HepG2 (cell line): ENCODE data around the gene GATB. TPM values are rescaled to one million over a fixed set of nuclear protein-coding genes. Genes with fewer than 3 reads are reported as not detected.
"Not testable (repeated sequence)": the region's sequence is repeated elsewhere in the genome, so short reads cannot be mapped to it uniquely, and the experiment has no call there.

Experiments
- ATAC-seq: fragments of 200-7000 bp; cut with Tn5 transposase; 3 replicates; pipeline ENCODE4 v1.9.1; 2020; ENCODE audit warnings: mild to moderate bottlenecking, moderate library complexity
- BruUV-seq: library from RNA; stranded (reverse); fragments of 400-500 nt; replicated peaks from 2 replicates; lab custom pipeline; 2021; lab: Mats Ljungman, UMichigan
- CTCF ChIA-PET: fragments of 300-600 bp; formaldehyde crosslinking; extraction: SDS; loops from one replicate; lab custom pipeline; 2021; ENCODE audit warnings: low total read pairs, inconsistent platforms, low intra/inter-chr PET ratio; lab: Yijun Ruan, JAX
- POLR2A ChIA-PET: fragments of 350-600 bp; sonication (Branson Sonifier 250); formaldehyde crosslinking; loops from one replicate; lab custom pipeline; 2020; ENCODE audit warnings: antibody characterized with exemption, inconsistent platforms; lab: Yijun Ruan, JAX
- DNase-seq: peaks from one replicate; pipeline ENCODE4 v3.0.0-alpha.2; 2015; ENCODE audit warnings: low spot score
- FAIRE-seq: peaks from 3 replicates; lab custom pipeline; 2011; peaks lifted over from hg19 to GRCh38; lab: Jason Lieb, UNC
- H2AFZ ChIP-seq: one replicate; pipeline ENCODE4 v1.6.1; 2011; ENCODE audit warnings: low read length, inconsistent platforms
- H3K27ac ChIP-seq: fragments of 300-600 bp; 3 replicates; pipeline ENCODE4 v1.8.0; 2011; ENCODE audit warnings: mixed run types, mild to moderate bottlenecking, mixed read lengths, low read length, inconsistent platforms; ENCODE audit not compliant: insufficient read depth; ENCODE audit errors: extremely low read length
- H3K27me3 ChIP-seq, 2 experiments: fragments of 200-600 bp in 1 of 2; 2 replicates in 1 of 2; 3 replicates in 1 of 2; pipeline versions ENCODE4 v1.6.0 to v1.8.0; 2011; ENCODE audit warnings: low read length in 2 of 2, mild to moderate bottlenecking in 2 of 2, moderate library complexity in 2 of 2, inconsistent platforms in 1 of 2; ENCODE audit not compliant: insufficient read depth in 2 of 2, control insufficient read depth in 1 of 2
- H3K36me3 ChIP-seq, 2 experiments: fragments of 200-600 bp in 1 of 2; replicated peaks in 1 of 2; 2 replicates in 1 of 2; 3 replicates in 1 of 2; pipeline versions ENCODE4 v1.5.1 to v1.8.0; 2011; ENCODE audit warnings: low read length in 2 of 2, inconsistent platforms in 1 of 2; ENCODE audit not compliant: insufficient read depth in 2 of 2, control insufficient read depth in 1 of 2
- H3K4me1 ChIP-seq: 2 replicates; pipeline ENCODE4 v1.5.1; 2012; ENCODE audit warnings: low read length, inconsistent platforms; ENCODE audit not compliant: insufficient read depth
- H3K4me2 ChIP-seq: 2 replicates; pipeline ENCODE4 v1.6.0; 2011; ENCODE audit warnings: low read depth, low read length, inconsistent platforms
- H3K4me3 ChIP-seq, 3 experiments: fragments of 200-600 bp in 1 of 3; sonication (generic), shearing (Covaris generic) in 1 of 3; replicated peaks in 1 of 3; 2 replicates each; pipeline ENCODE4 v1.5.1; 2011 to 2016; ENCODE audit warnings: low read length in 3 of 3, inconsistent platforms in 2 of 3, low read depth in 2 of 3, mild to moderate bottlenecking in 2 of 3, control low read depth in 1 of 3, mixed read lengths in 1 of 3; ENCODE audit not compliant: insufficient read depth in 1 of 3
- H3K79me2 ChIP-seq: one replicate; pipeline ENCODE4 v1.6.1; 2011; ENCODE audit warnings: low read length, inconsistent platforms; ENCODE audit not compliant: insufficient read depth
- H3K9ac ChIP-seq: 2 replicates; pipeline ENCODE4 v1.6.0; 2011; ENCODE audit warnings: mild to moderate bottlenecking, low read depth, low read length, inconsistent platforms; ENCODE audit not compliant: insufficient read depth
- H3K9me3 ChIP-seq: 2 replicates; pipeline ENCODE4 v1.5.1; 2012; ENCODE audit warnings: mild to moderate bottlenecking, low read length
- H4K20me1 ChIP-seq: 2 replicates; pipeline ENCODE4 v1.6.0; 2011; ENCODE audit warnings: inconsistent platforms, mild to moderate bottlenecking, low read length, moderate library complexity; ENCODE audit not compliant: insufficient read depth
- ATM ChIP-seq: fragments of 450-650 bp; IDR thresholded peaks from 2 replicates; pipeline ENCODE4 v1.7.1; 2017; ENCODE audit warnings: mild to moderate bottlenecking, borderline replicate concordance
- PITX1 ChIP-seq: sonication (generic); formaldehyde crosslinking; IDR thresholded peaks from 2 replicates; pipeline ENCODE4 v1.5.1; 2020; ENCODE audit warnings: mild to moderate bottlenecking, missing genetic modification reagents
- ZNF234 ChIP-seq: sonication (generic); formaldehyde crosslinking; conservative IDR thresholded peaks from 2 replicates; pipeline ENCODE4 v1.5.1; 2020; ENCODE audit warnings: mild to moderate bottlenecking, missing genetic modification reagents
- ZNF552 ChIP-seq: sonication (generic); formaldehyde crosslinking; IDR thresholded peaks from 2 replicates; pipeline ENCODE4 v1.9.0; 2022; ENCODE audit warnings: missing genetic modification reagents, mild to moderate bottlenecking, borderline replicate concordance
- ZNF784 ChIP-seq: sonication (generic); formaldehyde crosslinking; IDR thresholded peaks from 2 replicates; pipeline ENCODE4 v1.5.1; 2020; ENCODE audit warnings: missing genetic modification reagents, mild to moderate bottlenecking, borderline replicate concordance
- WGBS: methylation state at CpG from one replicate; pipeline ENCODE4 v1.1.6; 2017; ENCODE audit warnings: low lambda C conversion rate; 5-methylcytosine and 5-hydroxymethylcytosine counted together
- in situ Hi-C: cut with HindIII; loops from 2 replicates; pipeline ENCODE4 v1.10.0; 2017; ENCODE audit warnings: low pct_unique_long_range_greater_than_20kb; ENCODE audit not compliant: extremely low pct_ligation_motif_present
- intact Hi-C: fragments of 100-400 bp; cut with micrococcal nuclease; formaldehyde crosslinking; loops from one replicate; pipeline ENCODE4 v1.10.0; 2022; ENCODE audit not compliant: unreplicated experiment
- polyA plus RNA-seq, 8 experiments: library from polyadenylated mRNA; depleted of rRNA in 3 of 8; stranded (reverse) in 7 of 8; unstranded in 1 of 8; fragments of >200 nt; fragmentation: Illumina TruSeq in 4 of 8; extraction: Trizol in 4 of 8; gene quantifications; 2 replicates each; pipeline versions ENCODE4 v1.2.1 to v1.2.3, GENCODE V29; 2011 to 2016; ENCODE audit warnings: low read depth in 4 of 8, missing spikeins in 1 of 8, mixed read lengths in 1 of 8; ENCODE audit not compliant: insufficient read depth in 1 of 8
- total RNA-seq, 5 experiments: library from RNA; depleted of rRNA; stranded (reverse); fragments of >200 nt; fragmentation: Illumina TruSeq; extraction: Trizol; gene quantifications; 2 replicates each; pipeline ENCODE4 v1.2.3, GENCODE V29; 2016; ENCODE audit warnings: low read depth in 1 of 5
- TF ChIP-seq, protein P1 (sequence below): sonication (generic); formaldehyde crosslinking; IDR thresholded peaks from 2 replicates; pipeline ENCODE4 v1.4.0; 2020; ENCODE audit warnings: missing genetic modification reagents
- TF ChIP-seq, protein P2 (sequence below): sonication (generic); formaldehyde crosslinking; IDR thresholded peaks from 2 replicates; pipeline ENCODE4 v1.5.1; 2020; ENCODE audit warnings: missing genetic modification reagents, mild to moderate bottlenecking, borderline replicate concordance

GATB gene
- total and polyA plus RNA-seq, 2 of the 13 experiments (the other 11 are each of a cell fraction or from before 2014, with no cell fraction given): 32.3 to 32.4 TPM

GRCh38 chr4:151736361-151736760 lies 24.4 kb downstream of the GATB start:
- no peaks in the 10 kb centered on the region for H3K27me3 ChIP-seq
- POLR2A ChIA-PET: no interaction called here
- ATAC-seq: no peak
- H3K4me1 ChIP-seq: no peaks in the 10 kb centered on the region
- H3K9me3 ChIP-seq: peaks cover 24% of the 10 kb centered on the region
- no peak overlapping the region for H3K9ac ChIP-seq
- peaks cover 2 to 9% of the 10 kb centered on the region in 2 experiments; a peak in 3 of 5 replicates for H3K36me3 ChIP-seq
- CTCF ChIA-PET: no interaction called here
- no peaks in the 10 kb centered on the region for H3K79me2 ChIP-seq
- no peak for DNase-seq
- no peak overlapping the region for H3K27ac ChIP-seq
- no peaks in the 10 kb centered on the region for H4K20me1 ChIP-seq
- BruUV-seq: no TSS peak
- H2AFZ ChIP-seq: no peak overlapping the region
- no peak for FAIRE-seq
- 100% methylated on average over 1 of the region's 1 CpG for WGBS
- no peak overlapping the region for H3K4me2 ChIP-seq
- intact Hi-C loops: no loop called here
- H3K4me3 ChIP-seq: no peak overlapping the region
- in situ Hi-C loops: no loop called here
- TF ChIP-seq ZNF234 (CRISPR knock-in tag) (no peak), PITX1 (no peak), ZNF552 (CRISPR knock-in tag) (no peak), ZNF784 (no peak), ATM (no peak)
- TF ChIP-seq, protein P1, sequence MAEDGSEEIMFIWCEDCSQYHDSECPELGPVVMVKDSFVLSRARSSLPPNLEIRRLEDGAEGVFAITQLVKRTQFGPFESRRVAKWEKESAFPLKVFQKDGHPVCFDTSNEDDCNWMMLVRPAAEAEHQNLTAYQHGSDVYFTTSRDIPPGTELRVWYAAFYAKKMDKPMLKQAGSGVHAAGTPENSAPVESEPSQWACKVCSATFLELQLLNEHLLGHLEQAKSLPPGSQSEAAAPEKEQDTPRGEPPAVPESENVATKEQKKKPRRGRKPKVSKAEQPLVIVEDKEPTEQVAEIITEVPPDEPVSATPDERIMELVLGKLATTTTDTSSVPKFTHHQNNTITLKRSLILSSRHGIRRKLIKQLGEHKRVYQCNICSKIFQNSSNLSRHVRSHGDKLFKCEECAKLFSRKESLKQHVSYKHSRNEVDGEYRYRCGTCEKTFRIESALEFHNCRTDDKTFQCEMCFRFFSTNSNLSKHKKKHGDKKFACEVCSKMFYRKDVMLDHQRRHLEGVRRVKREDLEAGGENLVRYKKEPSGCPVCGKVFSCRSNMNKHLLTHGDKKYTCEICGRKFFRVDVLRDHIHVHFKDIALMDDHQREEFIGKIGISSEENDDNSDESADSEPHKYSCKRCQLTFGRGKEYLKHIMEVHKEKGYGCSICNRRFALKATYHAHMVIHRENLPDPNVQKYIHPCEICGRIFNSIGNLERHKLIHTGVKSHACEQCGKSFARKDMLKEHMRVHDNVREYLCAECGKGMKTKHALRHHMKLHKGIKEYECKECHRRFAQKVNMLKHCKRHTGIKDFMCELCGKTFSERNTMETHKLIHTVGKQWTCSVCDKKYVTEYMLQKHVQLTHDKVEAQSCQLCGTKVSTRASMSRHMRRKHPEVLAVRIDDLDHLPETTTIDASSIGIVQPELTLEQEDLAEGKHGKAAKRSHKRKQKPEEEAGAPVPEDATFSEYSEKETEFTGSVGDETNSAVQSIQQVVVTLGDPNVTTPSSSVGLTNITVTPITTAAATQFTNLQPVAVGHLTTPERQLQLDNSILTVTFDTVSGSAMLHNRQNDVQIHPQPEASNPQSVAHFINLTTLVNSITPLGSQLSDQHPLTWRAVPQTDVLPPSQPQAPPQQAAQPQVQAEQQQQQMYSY (CRISPR knock-in tag): no peak
- TF ChIP-seq, protein P2, sequence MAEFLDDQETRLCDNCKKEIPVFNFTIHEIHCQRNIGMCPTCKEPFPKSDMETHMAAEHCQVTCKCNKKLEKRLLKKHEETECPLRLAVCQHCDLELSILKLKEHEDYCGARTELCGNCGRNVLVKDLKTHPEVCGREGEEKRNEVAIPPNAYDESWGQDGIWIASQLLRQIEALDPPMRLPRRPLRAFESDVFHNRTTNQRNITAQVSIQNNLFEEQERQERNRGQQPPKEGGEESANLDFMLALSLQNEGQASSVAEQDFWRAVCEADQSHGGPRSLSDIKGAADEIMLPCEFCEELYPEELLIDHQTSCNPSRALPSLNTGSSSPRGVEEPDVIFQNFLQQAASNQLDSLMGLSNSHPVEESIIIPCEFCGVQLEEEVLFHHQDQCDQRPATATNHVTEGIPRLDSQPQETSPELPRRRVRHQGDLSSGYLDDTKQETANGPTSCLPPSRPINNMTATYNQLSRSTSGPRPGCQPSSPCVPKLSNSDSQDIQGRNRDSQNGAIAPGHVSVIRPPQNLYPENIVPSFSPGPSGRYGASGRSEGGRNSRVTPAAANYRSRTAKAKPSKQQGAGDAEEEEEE: no peak

DNA sequence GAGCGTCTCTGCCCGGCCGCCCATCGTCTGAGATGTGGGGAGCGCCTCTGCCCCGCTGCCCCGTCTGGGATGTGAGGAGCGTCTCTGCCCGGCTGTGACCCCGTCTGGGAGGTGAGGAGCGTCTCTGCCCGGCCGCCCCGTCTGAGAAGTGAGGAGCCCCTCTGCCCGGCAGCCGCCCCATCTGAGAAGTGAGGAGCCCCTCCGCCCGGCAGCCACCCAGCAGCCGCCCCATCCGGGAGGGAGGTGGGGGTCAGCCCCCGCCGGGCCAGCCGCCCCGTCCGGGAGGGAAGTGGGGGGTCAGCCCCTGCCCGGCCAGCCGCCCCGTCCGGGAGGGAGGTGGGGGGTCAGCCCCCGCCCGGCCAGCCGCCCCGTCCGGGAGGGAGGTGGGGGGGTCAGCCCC lies 29.1 kb downstream of the GATB start:
- CTCF ChIA-PET, H3K27ac ChIP-seq, BruUV-seq: not testable (repeated sequence)

More for the DNA sequence above, 29.1 kb downstream of the GATB start:
- DNase-seq, H4K20me1 ChIP-seq, H3K9me3 ChIP-seq, H3K4me1 ChIP-seq, H3K4me2 ChIP-seq, H3K79me2 ChIP-seq, H2AFZ ChIP-seq, H3K36me3 ChIP-seq, ATAC-seq, H3K27me3 ChIP-seq, H3K4me3 ChIP-seq, H3K9ac ChIP-seq, in situ Hi-C loops, intact Hi-C loops, FAIRE-seq, POLR2A ChIA-PET: not testable (repeated sequence)
- 90% methylated on average over 8 of the region's 34 CpGs for WGBS
